Measurements from ENCODE around the gene SKIDA1.

Gene SKIDA1

GRCh38 chr10:21519397-21519933 is 6.0 kb downstream of the SKIDA1 start:
- Histone ChIP-seq H3K36me3 (ENCODE audit: insufficient read depth, low read length) (no peaks in the 10 kb centered on the region), H3K4me2 (ENCODE audit: low read depth, low read length, poor library complexity, severe bottlenecking) (peak overlapping the region; percentile 89), H3K79me2 (ENCODE audit: insufficient read depth, low read length) (peaks cover 26% of the 10 kb centered on the region; the same call in 1 of the 2 replicates), H4K20me1 (ENCODE audit: insufficient read depth, low read length, poor library complexity, severe bottlenecking) (peaks cover 4% of the 10 kb centered on the region), H2AFZ (ENCODE audit: low read length) (peak overlapping the region; percentile 96), H3K27me3 (ENCODE audit: insufficient read depth, low read length, poor library complexity, severe bottlenecking) (no peaks in the 10 kb centered on the region), H3K9me2 (replicated peaks; ENCODE audit: low read depth, low read length) (no peaks in the 10 kb centered on the region), H3K4me1 (ENCODE audit: insufficient read depth, low read length, poor library complexity, severe bottlenecking) (peaks cover 25% of the 10 kb centered on the region), H3F3A (ENCODE audit: low read depth) (0 out of 2 replicates have a peak, but pooled peaks cover 4% of the 10 kb centered on the region), H3K9me3 (ENCODE audit: insufficient read depth, low read depth, low read length) (no peaks in the 10 kb centered on the region), H3K4me3 (ENCODE audit: low read length, poor library complexity, severe bottlenecking) (peak overlapping the region; percentile 83), H3K9ac (ENCODE audit: low read depth, low read length, poor library complexity, severe bottlenecking) (peak overlapping the region; percentile 75)
- TF ChIP-seq CTCF (conservative IDR thresholded peaks at IDR 0.05; ENCODE audit: low read length): no peak
- TF ChIP-seq EZH2phosphoT487 (IDR thresholded peaks at IDR 0.05; ENCODE audit: borderline replicate concordance): no peak

GRCh38 chr10:21518641-21519396 is 6.7 kb downstream of the SKIDA1 start:
- peak overlapping the region; percentile 83 for H3K4me3 ChIP-seq (ENCODE audit: low read length, poor library complexity, severe bottlenecking)
- no peaks in the 10 kb centered on the region for H3K9me2 ChIP-seq (replicated peaks; ENCODE audit: low read depth, low read length)
- H4K20me1 ChIP-seq (ENCODE audit: insufficient read depth, low read length, poor library complexity, severe bottlenecking): peaks cover 4% of the 10 kb centered on the region
- TF ChIP-seq EZH2phosphoT487 (IDR thresholded peaks at IDR 0.05; ENCODE audit: borderline replicate concordance): no peak
- no peak for TF ChIP-seq CTCF (conservative IDR thresholded peaks at IDR 0.05; ENCODE audit: low read length)
- 0 out of 2 replicates have a peak, but pooled peaks cover 4% of the 10 kb centered on the region for H3F3A ChIP-seq (ENCODE audit: low read depth)
- H3K9ac ChIP-seq (ENCODE audit: low read depth, low read length, poor library complexity, severe bottlenecking): peak overlapping the region; percentile 75
- peak overlapping the region; percentile 96 for H2AFZ ChIP-seq (ENCODE audit: low read length)
- no peaks in the 10 kb centered on the region for H3K9me3 ChIP-seq (ENCODE audit: insufficient read depth, low read depth, low read length)
- no peaks in the 10 kb centered on the region for H3K36me3 ChIP-seq (ENCODE audit: insufficient read depth, low read length)
- peaks cover 25% of the 10 kb centered on the region for H3K4me1 ChIP-seq (ENCODE audit: insufficient read depth, low read length, poor library complexity, severe bottlenecking)
- no peaks in the 10 kb centered on the region for H3K27me3 ChIP-seq (ENCODE audit: insufficient read depth, low read length, poor library complexity, severe bottlenecking)
- H3K4me2 ChIP-seq (ENCODE audit: low read depth, low read length, poor library complexity, severe bottlenecking): peak overlapping the region; percentile 89
- H3K79me2 ChIP-seq (ENCODE audit: insufficient read depth, low read length): peaks cover 26% of the 10 kb centered on the region; the same call in 1 of the 2 replicates

- peaks cover 4% of the 10 kb centered on the region for H4K20me1 ChIP-seq (ENCODE audit: insufficient read depth, low read length, poor library complexity, severe bottlenecking)
- H3K4me1 ChIP-seq (ENCODE audit: insufficient read depth, low read length, poor library complexity, severe bottlenecking): peaks cover 23% of the 10 kb centered on the region
- no peak overlapping the region for H2AFZ ChIP-seq (ENCODE audit: low read length)
- H3K9me3 ChIP-seq (ENCODE audit: insufficient read depth, low read depth, low read length): no peaks in the 10 kb centered on the region
- peaks cover 30% of the 10 kb centered on the region; the same call in 1 of the 2 replicates for H3K79me2 ChIP-seq (ENCODE audit: insufficient read depth, low read length)
- H3F3A ChIP-seq (ENCODE audit: low read depth): 0 out of 2 replicates have a peak, but pooled peaks cover 4% of the 10 kb centered on the region
- no peak for TF ChIP-seq CTCF (conservative IDR thresholded peaks at IDR 0.05; ENCODE audit: low read length)
- no peak for TF ChIP-seq EZH2phosphoT487 (IDR thresholded peaks at IDR 0.05; ENCODE audit: borderline replicate concordance)
- H3K9me2 ChIP-seq (replicated peaks; ENCODE audit: low read depth, low read length): no peaks in the 10 kb centered on the region
- peak overlapping the region; percentile 83 for H3K4me3 ChIP-seq (ENCODE audit: low read length, poor library complexity, severe bottlenecking)
- H3K4me2 ChIP-seq (ENCODE audit: low read depth, low read length, poor library complexity, severe bottlenecking): peak overlapping the region; percentile 89
- H3K9ac ChIP-seq (ENCODE audit: low read depth, low read length, poor library complexity, severe bottlenecking): peak overlapping the region; percentile 75
- no peaks in the 10 kb centered on the region for H3K27me3 ChIP-seq (ENCODE audit: insufficient read depth, low read length, poor library complexity, severe bottlenecking)
- H3K36me3 ChIP-seq (ENCODE audit: insufficient read depth, low read length): no peaks in the 10 kb centered on the region
Measured at GRCh38 chr10:21518149-21518640, 7.3 kb downstream of the SKIDA1 start.
